Naive thymus-derived CD8-positive, alpha-beta T cell (primary cell): Measurements from ENCODE around the gene SUPT20HL2. TPM values are rescaled to one million over a fixed set of nuclear protein-coding genes. Genes with fewer than 3 reads are reported as not detected.

Experiments
- ATAC-seq, 2 donors: fragments of 150-1000 bp; cut with Tn5 transposase in 1 of 2; sonication (Bioruptor Pico), chemical (Tn5 transposase) in 1 of 2; 1 replicate in 1 of 2; 2 replicates in 1 of 2; pipeline ENCODE4 v1.10.0; 2021; ENCODE audit warnings: mild to moderate bottlenecking in 2 of 2, moderate library complexity in 2 of 2
- POLR2A ChIA-PET: fragments of 350-600 bp; sonication (Branson Sonifier 250); formaldehyde crosslinking; loops from one replicate; lab custom pipeline; 2021; ENCODE audit warnings: antibody characterized with exemption; lab: Charles Lee
- DNase-seq, 10 donors: peaks; one replicate each; pipeline versions ENCODE4 v3.0.0 to v3.0.0-alpha.2; 2020 to 2022
- H3K27ac Mint-ChIP-seq, 10 donors: one replicate each; pipeline ENCODE4 v1.8.0; 2020 to 2022; ENCODE audit warnings: mild to moderate bottlenecking in 10 of 10, mixed read lengths in 10 of 10, moderate library complexity in 4 of 10, inconsistent platforms in 1 of 10
- H3K27me3 Mint-ChIP-seq, 5 donors: one replicate each; pipeline ENCODE4 v1.8.0; 2021 to 2022; ENCODE audit warnings: mixed read lengths in 5 of 5
- H3K36me3 Mint-ChIP-seq, 3 donors: one replicate each; pipeline ENCODE4 v1.8.0; 2020 to 2022; ENCODE audit warnings: mixed read lengths in 3 of 3, mild to moderate bottlenecking in 2 of 3, inconsistent platforms in 1 of 3
- H3K4me1 Mint-ChIP-seq, 4 donors: one replicate each; pipeline ENCODE4 v1.8.0; 2021 to 2022; ENCODE audit warnings: mixed read lengths in 4 of 4
- H3K4me3 Mint-ChIP-seq, 10 donors: one replicate each; pipeline ENCODE4 v1.8.0; 2020 to 2022; ENCODE audit warnings: mild to moderate bottlenecking in 10 of 10, mixed read lengths in 10 of 10, moderate library complexity in 6 of 10, inconsistent platforms in 1 of 10
- H3K9me3 Mint-ChIP-seq, 9 donors: one replicate each; pipeline ENCODE4 v1.8.0; 2020 to 2022; ENCODE audit warnings: mixed read lengths in 9 of 9, mild to moderate bottlenecking in 3 of 9, inconsistent platforms in 1 of 9, moderate library complexity in 1 of 9
- polyA plus RNA-seq, 3 donors: library from polyadenylated mRNA; unstranded; fragments of 300-500 nt; fragmentation: Illumina TruSeq; gene quantifications; one replicate each; pipeline ENCODE4 v1.2.3, GENCODE V29; 2021
- total RNA-seq, 8 experiments: library from RNA in 2 of 8; stranded (reverse) in 2 of 8; gene quantifications; one replicate each; pipeline ENCODE4 v1.2.3 and lab custom pipeline; 2021 to 2026

SUPT20HL2 gene
- total and polyA plus RNA-seq, 5 experiments from 2014 or later: not detected

DNA sequence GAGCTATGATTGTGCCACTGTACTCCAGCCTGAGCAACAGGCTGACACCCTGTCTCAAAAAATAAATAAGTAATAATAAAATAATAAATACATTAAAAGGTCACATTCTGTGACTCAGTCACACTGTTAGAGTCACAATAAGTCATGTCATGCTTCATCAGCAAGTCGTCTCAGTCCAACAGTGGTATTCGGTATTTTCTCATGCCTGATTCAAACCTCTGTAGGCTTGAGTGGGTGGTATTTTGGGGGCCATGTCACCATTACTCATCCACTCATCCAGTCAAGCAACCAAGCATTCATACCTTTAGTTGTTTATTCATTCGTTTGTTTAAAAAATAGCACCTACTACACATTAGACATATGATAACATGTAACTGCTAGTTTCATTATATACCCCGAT is 46.9 kb downstream of the SUPT20HL2 start:
- POLR2A ChIA-PET: no interaction called here
- H3K27me3 Mint-ChIP-seq: peaks cover 0 to 2% (median 0%) of the 10 kb centered on the region in 5 donors
- H3K9me3 Mint-ChIP-seq: peaks cover 0 to 12% (median 2%) of the 10 kb centered on the region in 9 donors
- peaks cover 0 to 11% (median 0%) of the 10 kb centered on the region in 3 donors for H3K36me3 Mint-ChIP-seq
- H3K4me1 Mint-ChIP-seq: peaks cover 0 to 3% (median under 1%) of the 10 kb centered on the region in 4 donors
- no peak overlapping the region for H3K27ac Mint-ChIP-seq
- ATAC-seq: no peak
- DNase-seq: no peak
- no peak overlapping the region for H3K4me3 Mint-ChIP-seq

DNA sequence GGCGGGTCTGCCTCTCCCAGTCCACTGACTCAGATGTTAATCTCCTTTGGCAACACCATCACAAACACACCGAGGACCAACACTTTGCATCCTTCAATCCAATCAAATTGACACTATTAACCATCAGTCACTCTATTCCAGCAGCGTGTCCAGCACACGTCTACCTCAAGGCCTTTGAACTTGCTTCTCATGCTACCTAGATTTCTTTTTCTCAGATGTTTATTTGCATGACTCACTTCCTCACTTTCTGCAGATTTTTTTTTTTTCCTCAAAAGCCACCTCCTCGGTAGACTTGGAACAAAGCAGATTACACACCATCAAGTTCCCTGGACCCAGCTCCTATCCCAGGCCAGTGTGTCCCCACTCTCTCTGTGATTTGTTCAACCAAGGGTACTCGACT is 49.5 kb downstream of the SUPT20HL2 start:
- POLR2A ChIA-PET: no interaction called here
- peak overlapping the region in 1 of 10 donors; percentile 67 for H3K27ac Mint-ChIP-seq
- H3K4me3 Mint-ChIP-seq: no peak overlapping the region
- peaks cover 0 to 2% (median 0%) of the 10 kb centered on the region in 5 donors for H3K27me3 Mint-ChIP-seq
- no peaks in the 10 kb centered on the region for H3K9me3 Mint-ChIP-seq
- peaks cover 7 to 11% (median 10%) of the 10 kb centered on the region in 4 donors for H3K4me1 Mint-ChIP-seq
- DNase-seq (no peak), ATAC-seq (no peak)
- H3K36me3 Mint-ChIP-seq: no peaks in the 10 kb centered on the region

GRCh38 chrX:24262309-24262708 is 51.6 kb downstream of the SUPT20HL2 start:
- DNase-seq (no peak), ATAC-seq (no peak)
- Mint-ChIP-seq H3K4me1 (peaks cover 7 to 11% (median 10%) of the 10 kb centered on the region in 4 donors), H3K27me3 (no peaks in the 10 kb centered on the region), H3K36me3 (no peaks in the 10 kb centered on the region), H3K27ac (peak overlapping the region in 1 of 10 donors; percentile 57), H3K9me3 (no peaks in the 10 kb centered on the region), H3K4me3 (no peak overlapping the region)
- POLR2A ChIA-PET: no interaction called here

Other genes starting within 250 kb of the SUPT20HL2 start
- 10 to 100 TPM; 71.1 to 75.1 TPM for gene ZFX, start 164.3 kb downstream of the SUPT20HL2 start, total RNA-seq
- gene ZFX, start 164.3 kb downstream of the SUPT20HL2 start, polyA plus RNA-seq: 10 to 100 TPM; 30.3 to 32.4 (median 30.4) TPM
- gene SUPT20HL1, start 46.6 kb upstream of the SUPT20HL2 start, total RNA-seq: not detected
- gene SUPT20HL1, start 46.6 kb upstream of the SUPT20HL2 start, polyA plus RNA-seq: not detected
- gene PDK3, start 151.2 kb upstream of the SUPT20HL2 start, total RNA-seq: 10 to 100 TPM; 26.7 to 27.0 TPM
- gene PDK3, start 151.2 kb upstream of the SUPT20HL2 start, polyA plus RNA-seq: 10 to 100 TPM; 34.4 to 40.4 (median 39.9) TPM